HuH-7 (cell line): Measurements from ENCODE around the gene EDIL3.

Experiments used
- DNase-seq: peaks from one replicate; pipeline ENCODE4 v3.0.0; 2011; ENCODE audit warnings: low spot score

Gene EDIL3

GRCh38 chr5:84259283-84260045 lies 125.2 kb downstream of the EDIL3 start:
- DNase-seq: no peak

GRCh38 chr5:84257061-84257460 lies 127.6 kb downstream of the EDIL3 start:
- no peak for DNase-seq

GRCh38 chr5:84255315-84255714 lies 129.4 kb downstream of the EDIL3 start:
- DNase-seq: peak; percentile 12

GRCh38 chr5:84253946-84254345 lies 130.7 kb downstream of the EDIL3 start:
- DNase-seq: no peak

GRCh38 chr5:84251503-84251902 lies 133.2 kb downstream of the EDIL3 start:
- DNase-seq: no peak

GRCh38 chr5:84249918-84250630 lies 134.6 kb downstream of the EDIL3 start:
- DNase-seq: no peak

- no peak for DNase-seq
Measured at GRCh38 chr5:84248013-84248412, 136.7 kb downstream of the EDIL3 start.

- DNase-seq: no peak
Measured at GRCh38 chr5:84242286-84242685, 142.4 kb downstream of the EDIL3 start.

GRCh38 chr5:84239494-84239893 lies 145.2 kb downstream of the EDIL3 start:
- DNase-seq: no peak

- no peak for DNase-seq
Measured at GRCh38 chr5:84237126-84237525, 147.6 kb downstream of the EDIL3 start.

- no peak for DNase-seq
Measured at GRCh38 chr5:84231433-84231832, 153.2 kb downstream of the EDIL3 start.

- DNase-seq: no peak
Measured at GRCh38 chr5:84229045-84229444, 155.6 kb downstream of the EDIL3 start.

GRCh38 chr5:84228266-84228665 lies 156.4 kb downstream of the EDIL3 start:
- no peak for DNase-seq

GRCh38 chr5:84227236-84227635 lies 157.4 kb downstream of the EDIL3 start:
- DNase-seq: no peak

- DNase-seq: no peak
Measured at GRCh38 chr5:84218546-84218945, 166.1 kb downstream of the EDIL3 start.

GRCh38 chr5:84215521-84215920 lies 169.2 kb downstream of the EDIL3 start:
- no peak for DNase-seq

- DNase-seq: no peak
Measured at GRCh38 chr5:84213861-84214260, 170.8 kb downstream of the EDIL3 start.

- no peak for DNase-seq
Measured at GRCh38 chr5:84213212-84213611, 171.5 kb downstream of the EDIL3 start.

GRCh38 chr5:84204772-84205171 lies 179.9 kb downstream of the EDIL3 start:
- DNase-seq: no peak

- no peak for DNase-seq
Measured at GRCh38 chr5:84202136-84202535, 182.5 kb downstream of the EDIL3 start.

- no peak for DNase-seq
Measured at GRCh38 chr5:84197538-84197937, 187.1 kb downstream of the EDIL3 start.

- no peak for DNase-seq
Measured at GRCh38 chr5:84191281-84191680, 193.4 kb downstream of the EDIL3 start.

GRCh38 chr5:84184857-84185256 lies 199.8 kb downstream of the EDIL3 start:
- no peak for DNase-seq

GRCh38 chr5:84181093-84181492 lies 203.6 kb downstream of the EDIL3 start:
- no peak for DNase-seq
